ENCODE results near the gene CEP131. TPM values are rescaled to one million over a fixed set of nuclear protein-coding genes. Genes with fewer than 3 reads are reported as not detected.
"Not testable (repeated sequence)": the region's sequence is repeated elsewhere in the genome, so short reads cannot be mapped to it uniquely, and the experiment has no call there.

Gene CEP131
- total and polyA plus RNA-seq, 8 donors = 4.8 to 75.0 (median 12.1) TPM

- no peak overlapping the region for H3K4me3 ChIP-seq
- TF ChIP-seq EP300 (IDR thresholded peaks at IDR 0.05) (no peak), POLR2A (IDR thresholded peaks at IDR 0.05) (no peak), POLR2AphosphoS5 (IDR thresholded peaks at IDR 0.05) (no peak)
- TF ChIP-seq, protein P1, sequence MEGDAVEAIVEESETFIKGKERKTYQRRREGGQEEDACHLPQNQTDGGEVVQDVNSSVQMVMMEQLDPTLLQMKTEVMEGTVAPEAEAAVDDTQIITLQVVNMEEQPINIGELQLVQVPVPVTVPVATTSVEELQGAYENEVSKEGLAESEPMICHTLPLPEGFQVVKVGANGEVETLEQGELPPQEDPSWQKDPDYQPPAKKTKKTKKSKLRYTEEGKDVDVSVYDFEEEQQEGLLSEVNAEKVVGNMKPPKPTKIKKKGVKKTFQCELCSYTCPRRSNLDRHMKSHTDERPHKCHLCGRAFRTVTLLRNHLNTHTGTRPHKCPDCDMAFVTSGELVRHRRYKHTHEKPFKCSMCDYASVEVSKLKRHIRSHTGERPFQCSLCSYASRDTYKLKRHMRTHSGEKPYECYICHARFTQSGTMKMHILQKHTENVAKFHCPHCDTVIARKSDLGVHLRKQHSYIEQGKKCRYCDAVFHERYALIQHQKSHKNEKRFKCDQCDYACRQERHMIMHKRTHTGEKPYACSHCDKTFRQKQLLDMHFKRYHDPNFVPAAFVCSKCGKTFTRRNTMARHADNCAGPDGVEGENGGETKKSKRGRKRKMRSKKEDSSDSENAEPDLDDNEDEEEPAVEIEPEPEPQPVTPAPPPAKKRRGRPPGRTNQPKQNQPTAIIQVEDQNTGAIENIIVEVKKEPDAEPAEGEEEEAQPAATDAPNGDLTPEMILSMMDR (IDR thresholded peaks at IDR 0.05) = no peak
- peaks cover 0 to 9% (median 0%) of the 10 kb centered on the region in 3 donors for H3K27me3 ChIP-seq
- DNase-seq = no peak
- H3K27ac ChIP-seq = no peak overlapping the region
- H3K36me3 ChIP-seq = no peaks in the 10 kb centered on the region
- no peaks in the 10 kb centered on the region for H3K9me3 ChIP-seq
- 86 to 88% (median 87%) methylated on average over 22 to 39 of the region's 39 CpGs for WGBS, 5 donors
- peaks cover 0 to 3% (median 0%) of the 10 kb centered on the region in 4 donors for H3K4me1 ChIP-seq
- intact Hi-C loops (cut with DNase I; ENCODE audit: low total_unique reads) = no loop called here
These were observed 64.7 kb downstream of the CEP131 start for GRCh38 chr17:81157848-81158687.

DNA sequence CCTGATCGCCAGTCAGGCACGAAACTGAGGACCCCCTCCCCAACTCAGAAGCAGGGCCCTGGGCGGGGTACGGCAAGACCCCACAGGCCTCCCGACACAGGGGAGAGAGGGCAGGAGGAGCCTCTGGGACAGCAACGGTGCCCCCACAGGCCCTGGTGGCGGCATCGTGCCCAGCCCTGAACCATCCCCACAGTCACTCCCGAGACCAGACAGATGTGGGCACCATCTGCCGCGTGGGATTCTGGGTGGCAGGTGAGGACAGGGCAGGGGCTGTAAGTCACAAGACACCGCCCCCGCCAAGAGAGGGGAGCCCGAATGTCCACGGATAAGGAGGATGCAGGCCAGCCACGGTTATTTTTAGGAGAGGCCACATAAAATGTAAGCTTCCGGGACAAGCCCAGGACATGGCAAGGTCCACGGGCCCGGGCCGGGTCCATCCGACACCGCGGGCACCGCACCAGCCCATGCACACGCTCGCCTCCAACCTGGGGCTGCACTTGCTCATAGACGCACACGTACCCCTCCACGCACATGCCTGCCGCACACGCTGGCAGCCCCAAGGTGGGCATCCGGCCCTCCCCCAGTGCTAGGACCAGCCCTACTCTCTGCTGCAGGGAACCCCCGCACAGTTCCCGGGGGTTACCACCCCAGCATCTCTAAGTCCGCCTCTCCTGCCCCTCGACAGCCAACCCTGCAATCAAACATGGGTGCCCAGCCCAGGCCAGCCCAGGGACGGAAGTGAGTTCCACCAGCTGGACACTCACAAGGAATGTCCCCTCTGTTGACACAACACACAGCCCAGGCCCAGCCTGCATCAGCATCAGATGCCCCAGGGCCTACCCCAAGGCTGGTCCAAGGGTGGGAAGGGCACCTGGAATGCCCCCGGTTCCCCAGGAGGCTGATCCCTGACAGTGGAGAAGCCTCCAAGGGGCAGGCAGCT lies 65.6 kb downstream of the CEP131 start:
- peaks cover 0 to 8% (median 0%) of the 10 kb centered on the region in 3 donors for H3K27me3 ChIP-seq
- intact Hi-C loops (cut with DNase I; ENCODE audit: low total_unique reads) = no loop called here
- H3K36me3 ChIP-seq = no peaks in the 10 kb centered on the region
- peaks cover 0 to 3% (median 0%) of the 10 kb centered on the region in 4 donors for H3K4me1 ChIP-seq
- DNase-seq = no peak
- H3K4me3 ChIP-seq = no peak overlapping the region
- TF ChIP-seq EP300 (IDR thresholded peaks at IDR 0.05) (no peak), POLR2AphosphoS5 (IDR thresholded peaks at IDR 0.05) (no peak), POLR2A (IDR thresholded peaks at IDR 0.05) (no peak)
- TF ChIP-seq, protein P1 (IDR thresholded peaks at IDR 0.05) = no peak
- 90 to 93% (median 93%) methylated on average over 25 to 38 of the region's 38 CpGs for WGBS, 5 donors
- H3K27ac ChIP-seq = no peak overlapping the region
- no peaks in the 10 kb centered on the region for H3K9me3 ChIP-seq

GRCh38 chr17:81154961-81155360 lies 67.8 kb downstream of the CEP131 start:
- DNase-seq = no peak
- TF ChIP-seq POLR2A (IDR thresholded peaks at IDR 0.05) (no peak), EP300 (IDR thresholded peaks at IDR 0.05) (no peak)
- no peak overlapping the region for H3K4me3 ChIP-seq
- 91 to 93% (median 92%) methylated on average over 18 of the region's 18 CpGs for WGBS, 5 donors
- H3K36me3 ChIP-seq = no peaks in the 10 kb centered on the region
- H3K4me1 ChIP-seq = peaks cover 0 to 9% (median 0%) of the 10 kb centered on the region in 4 donors
- intact Hi-C loops (cut with DNase I; ENCODE audit: low total_unique reads) = no loop called here
- no peaks in the 10 kb centered on the region for H3K9me3 ChIP-seq
- no peak overlapping the region for H3K27ac ChIP-seq
- peaks cover 0 to 3% (median 0%) of the 10 kb centered on the region in 3 donors for H3K27me3 ChIP-seq

DNA sequence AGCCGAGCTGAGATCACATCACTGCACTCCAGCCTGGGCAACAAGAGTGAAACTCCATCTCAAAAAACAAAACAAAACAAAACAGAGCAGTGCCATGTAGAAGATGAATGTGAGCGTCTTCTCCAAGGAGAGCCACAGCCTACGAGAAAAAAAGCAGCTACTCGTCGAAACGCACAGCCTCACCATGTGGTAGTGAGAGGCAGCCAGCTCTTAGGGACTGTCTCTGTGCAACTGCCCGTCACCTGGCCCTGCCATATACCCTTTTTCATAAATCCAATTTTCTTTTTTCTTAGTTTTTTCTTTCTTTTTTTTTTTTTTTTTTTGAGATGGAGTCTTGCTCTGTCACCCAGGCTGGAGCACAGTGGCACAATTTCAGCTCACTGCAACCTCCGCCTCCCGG lies 68.7 kb downstream of the CEP131 start:
- intact Hi-C loops (cut with DNase I; ENCODE audit: low total_unique reads); H3K36me3 ChIP-seq; H3K4me3 ChIP-seq; H3K27me3 ChIP-seq; H3K4me1 ChIP-seq; H3K27ac ChIP-seq; H3K9me3 ChIP-seq; DNase-seq: not testable (repeated sequence)
- 86 to 95% (median 90%) methylated on average over 9 of the region's 9 CpGs for WGBS, 5 donors

- intact Hi-C loops (cut with DNase I; ENCODE audit: low total_unique reads) = no loop called here
- TF ChIP-seq, protein P1 (IDR thresholded peaks at IDR 0.05) = no peak
- no peak for TF ChIP-seq POLR2AphosphoS5 (IDR thresholded peaks at IDR 0.05)
- TF ChIP-seq POLR2A (IDR thresholded peaks at IDR 0.05) = no peak
- no peak for TF ChIP-seq EP300 (IDR thresholded peaks at IDR 0.05)
- no peak overlapping the region for H3K4me3 ChIP-seq
- WGBS, 5 donors = 81 to 87% (median 85%) methylated on average over 17 of the region's 17 CpGs
- no peaks in the 10 kb centered on the region for H3K36me3 ChIP-seq
- peaks cover 0 to 3% (median 0%) of the 10 kb centered on the region in 3 donors for H3K27me3 ChIP-seq
- no peaks in the 10 kb centered on the region for H3K9me3 ChIP-seq
- H3K4me1 ChIP-seq = peaks cover 0 to 6% (median 0%) of the 10 kb centered on the region in 4 donors
- DNase-seq = no peak
- H3K27ac ChIP-seq = no peak overlapping the region
These were observed 69.4 kb downstream of the CEP131 start for GRCh38 chr17:81153340-81153803.
